ENCODE data around the gene ICAM2. TPM values are rescaled to one million over a fixed set of nuclear protein-coding genes. Genes with fewer than 3 reads are reported as not detected.

The ICAM2 gene
- total RNA-seq, 1 donor from 2014 or later: not detected

GRCh38 chr17:64001091-64001579, 19.3 kb downstream of the ICAM2 start:
- H3K27me3 Mint-ChIP-seq: peaks cover 24% of the 10 kb centered on the region
- no peak for TF ChIP-seq CTCF (conservative IDR thresholded peaks at IDR 0.05)
- DNase-seq (ENCODE audit: extremely low spot score, unreplicated experiment): no peak
- H3K27ac Mint-ChIP-seq: no peak overlapping the region
- peaks cover 5% of the 10 kb centered on the region for H3K4me1 Mint-ChIP-seq (ENCODE audit: unreplicated experiment)
- no peaks in the 10 kb centered on the region for H3K9me3 Mint-ChIP-seq
- no peak overlapping the region for H3K4me3 Mint-ChIP-seq
- H3K36me3 Mint-ChIP-seq: no peaks in the 10 kb centered on the region

GRCh38 chr17:63999680-64000531, 20.5 kb downstream of the ICAM2 start:
- Mint-ChIP-seq H3K4me1 (ENCODE audit: unreplicated experiment) (no peaks in the 10 kb centered on the region), H3K27me3 (peaks cover 32% of the 10 kb centered on the region), H3K27ac (no peak overlapping the region), H3K9me3 (no peaks in the 10 kb centered on the region), H3K36me3 (no peaks in the 10 kb centered on the region), H3K4me3 (peak overlapping the region; percentile 74)
- DNase-seq (ENCODE audit: extremely low spot score, unreplicated experiment): no peak
- no peak for TF ChIP-seq CTCF (conservative IDR thresholded peaks at IDR 0.05)

GRCh38 chr17:63998721-63999679, 21.4 kb downstream of the ICAM2 start:
- H3K4me3 Mint-ChIP-seq: peak overlapping the region; percentile 74
- H3K27ac Mint-ChIP-seq: no peak overlapping the region
- no peak for TF ChIP-seq CTCF (conservative IDR thresholded peaks at IDR 0.05)
- no peaks in the 10 kb centered on the region for H3K36me3 Mint-ChIP-seq
- no peaks in the 10 kb centered on the region for H3K9me3 Mint-ChIP-seq
- H3K27me3 Mint-ChIP-seq: peaks cover 41% of the 10 kb centered on the region
- H3K4me1 Mint-ChIP-seq (ENCODE audit: unreplicated experiment): no peaks in the 10 kb centered on the region
- DNase-seq (ENCODE audit: extremely low spot score, unreplicated experiment): no peak

- peak; percentile 83 for DNase-seq (ENCODE audit: extremely low spot score, unreplicated experiment)
- no peaks in the 10 kb centered on the region for H3K9me3 Mint-ChIP-seq
- H3K27ac Mint-ChIP-seq: no peak within 1 kb of the TSS
- TF ChIP-seq CTCF (conservative IDR thresholded peaks at IDR 0.05): no peak
- H3K4me3 Mint-ChIP-seq: peak within 1 kb of the TSS; percentile 89
- H3K36me3 Mint-ChIP-seq: no peaks in the 10 kb centered on the region
- peaks cover 48% of the 10 kb centered on the region for H3K27me3 Mint-ChIP-seq
- no peaks in the 10 kb centered on the region for H3K4me1 Mint-ChIP-seq (ENCODE audit: unreplicated experiment)
Measured at GRCh38 chr17:63998050-63998720, 22.2 kb downstream of the ICAM2 start, which contains the start of gene PRR29. TSS of gene PRR29 (plus strand) at chr17:63998351. CDS start at chr17:63998365, 14 bp downstream.
